ENCODE data around the gene OR2A5.
"Not testable (repeated sequence)": the region's sequence is repeated elsewhere in the genome, so short reads cannot be mapped to it uniquely, and the experiment has no call there.

Gene OR2A5

GRCh38 chr7:144048648-144049047, at the start of gene OR2A5:
Gene OR2A5 (plus strand): TSS chr7:144048948. CDS start chr7:144050402, 1,454 bp downstream.
- no peak for DNase-seq (ENCODE audit: low spot score)

- no peak for DNase-seq (ENCODE audit: low spot score)
Measured at GRCh38 chr7:144000020-144000419, 48.7 kb upstream of the OR2A5 start, which contains the start of gene OR6B1. Gene OR6B1 (plus strand): TSS chr7:144000320. CDS start chr7:144003997, 3,677 bp downstream.

- DNase-seq (ENCODE audit: low spot score) = no peak
Measured at GRCh38 chr7:144001543-144001942, 47.2 kb upstream of the OR2A5 start.

- DNase-seq (ENCODE audit: low spot score) = no peak
Measured at GRCh38 chr7:144004703-144005102, 44.0 kb upstream of the OR2A5 start.

GRCh38 chr7:144006029-144006691, 42.6 kb upstream of the OR2A5 start:
- DNase-seq (ENCODE audit: low spot score) = no peak

GRCh38 chr7:144006692-144007042, 42.1 kb upstream of the OR2A5 start:
- no peak for DNase-seq (ENCODE audit: low spot score)

- no peak for DNase-seq (ENCODE audit: low spot score)
Measured at GRCh38 chr7:144009361-144009760, 39.4 kb upstream of the OR2A5 start.

- DNase-seq (ENCODE audit: low spot score) = not testable (repeated sequence)
Measured at GRCh38 chr7:144010061-144010460, 38.7 kb upstream of the OR2A5 start.

GRCh38 chr7:144010821-144011220, 37.9 kb upstream of the OR2A5 start:
- DNase-seq (ENCODE audit: low spot score) = not testable (repeated sequence)

GRCh38 chr7:144011458-144012230, 37.1 kb upstream of the OR2A5 start:
- DNase-seq (ENCODE audit: low spot score) = no peak

GRCh38 chr7:144018065-144018464, 30.7 kb upstream of the OR2A5 start:
- DNase-seq (ENCODE audit: low spot score) = no peak

GRCh38 chr7:144019457-144019856, 29.3 kb upstream of the OR2A5 start:
- peak; percentile 67 for DNase-seq (ENCODE audit: low spot score)

GRCh38 chr7:144020340-144020739, 28.4 kb upstream of the OR2A5 start:
- no peak for DNase-seq (ENCODE audit: low spot score)

GRCh38 chr7:144022169-144022568, 26.6 kb upstream of the OR2A5 start:
- DNase-seq (ENCODE audit: low spot score) = no peak

GRCh38 chr7:144023171-144023827, 25.4 kb upstream of the OR2A5 start:
- DNase-seq (ENCODE audit: low spot score) = no peak

- DNase-seq (ENCODE audit: low spot score) = no peak
Measured at GRCh38 chr7:144024213-144024612, 24.5 kb upstream of the OR2A5 start.

GRCh38 chr7:144026203-144026883, 22.4 kb upstream of the OR2A5 start:
- DNase-seq (ENCODE audit: low spot score) = no peak

GRCh38 chr7:144027070-144027469, 21.7 kb upstream of the OR2A5 start:
- DNase-seq (ENCODE audit: low spot score) = peak; percentile 41

- DNase-seq (ENCODE audit: low spot score) = no peak
Measured at GRCh38 chr7:144027974-144028373, 20.8 kb upstream of the OR2A5 start.

GRCh38 chr7:144028547-144028946, 20.2 kb upstream of the OR2A5 start:
- no peak for DNase-seq (ENCODE audit: low spot score)

GRCh38 chr7:144032516-144032915, 16.2 kb upstream of the OR2A5 start:
- no peak for DNase-seq (ENCODE audit: low spot score)

GRCh38 chr7:144032985-144033709, 15.6 kb upstream of the OR2A5 start:
- no peak for DNase-seq (ENCODE audit: low spot score)
